NCI-H748 treated with DMSO at 0.1 percent for 48 hours (cell line): ENCODE results near the gene HTATSF1.
A peak's percentile ranks its signal among the peaks of the same experiment; 100 is the strongest.

Experiments used
- DNase-seq: peaks from one replicate; lab custom pipeline; 2025; lab: John Stamatoyannopoulos, UW

HTATSF1 gene

DNA sequence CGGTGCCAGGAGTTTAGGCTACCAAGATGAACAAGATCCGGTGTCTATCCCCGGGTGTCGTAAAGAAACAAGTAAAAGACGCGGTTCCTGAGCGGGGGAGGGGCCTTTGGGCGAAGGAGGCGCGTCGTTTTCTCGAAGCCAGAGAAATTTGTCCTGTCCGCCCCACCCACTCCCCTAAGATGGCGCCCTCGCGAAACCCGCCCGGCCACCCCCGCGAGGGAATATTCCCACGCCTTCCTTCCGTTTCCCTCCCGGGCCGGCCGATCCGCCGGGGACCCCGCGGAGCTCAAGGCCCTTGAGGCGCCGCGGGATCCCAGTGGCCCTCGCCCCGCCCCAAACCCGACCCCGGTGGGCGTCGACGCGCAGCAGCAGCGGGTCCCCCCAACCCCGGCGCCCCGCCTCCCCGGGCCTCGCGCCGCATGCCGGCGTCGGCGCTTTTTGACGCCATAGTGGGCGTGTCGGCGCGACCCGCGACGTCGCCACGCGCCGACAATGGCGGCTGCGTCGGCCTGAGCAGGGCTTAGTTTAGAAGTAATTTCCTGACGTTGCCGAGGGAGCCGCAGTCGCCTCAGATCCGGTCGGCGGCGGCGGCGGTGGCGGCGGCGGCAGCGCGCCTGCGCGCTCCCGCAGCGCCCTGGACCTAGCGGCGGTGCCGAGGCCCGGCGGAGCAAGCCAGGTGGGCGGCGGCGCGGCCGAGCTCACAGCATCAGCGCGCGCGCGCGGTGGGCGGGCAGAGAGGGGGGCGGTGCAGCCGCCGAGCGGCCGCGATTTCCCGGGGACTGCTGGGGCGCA, 432 bp upstream of the HTATSF1 start:
- peak; percentile 64 for DNase-seq

- no peak for DNase-seq
These were observed 21.7 kb downstream of the HTATSF1 start for GRCh38 chrX:136519069-136519468.

DNA sequence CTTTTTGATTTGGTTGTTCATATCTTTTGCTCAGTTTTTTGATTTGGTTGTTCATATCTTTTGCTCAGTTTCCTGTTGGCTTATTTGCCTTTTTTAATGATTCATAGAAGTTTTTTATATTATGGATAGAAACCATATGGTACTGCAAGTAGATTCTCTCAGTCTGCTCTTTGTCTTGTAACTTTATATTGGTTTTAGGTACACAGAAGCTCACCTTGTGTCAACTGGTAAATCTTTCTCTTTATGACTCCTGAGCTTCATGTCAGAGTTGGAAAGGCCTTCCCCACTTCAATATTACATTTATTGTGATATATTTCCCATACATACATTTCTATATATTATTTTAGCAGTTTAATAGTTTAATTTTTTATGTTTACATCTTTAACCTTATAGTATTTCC, 26.4 kb downstream of the HTATSF1 start:
- DNase-seq: no peak

- DNase-seq: no peak
These were observed 28.6 kb downstream of the HTATSF1 start for GRCh38 chrX:136525738-136526606.

- DNase-seq: no peak
These were observed 31.4 kb downstream of the HTATSF1 start for GRCh38 chrX:136528645-136529315.

DNA sequence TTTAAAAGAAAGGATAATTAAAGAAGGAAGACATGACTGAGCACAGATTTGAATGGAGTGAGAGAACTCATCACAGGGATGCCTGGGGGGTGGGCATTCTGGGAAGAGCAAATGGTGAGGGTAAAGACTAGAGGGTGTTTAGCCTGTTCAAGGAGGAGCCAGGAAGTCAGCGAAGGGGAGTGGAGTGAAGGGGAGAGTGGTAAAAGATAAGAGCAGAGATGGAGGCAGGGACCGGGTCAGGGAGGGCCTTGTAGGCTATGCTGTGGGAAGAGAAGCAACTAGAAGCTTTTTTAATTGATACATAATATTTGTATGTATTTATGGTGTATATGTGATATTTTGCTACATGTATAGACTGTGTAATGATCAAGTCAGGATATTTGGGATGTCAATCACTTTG, 32.4 kb downstream of the HTATSF1 start:
- no peak for DNase-seq

DNA sequence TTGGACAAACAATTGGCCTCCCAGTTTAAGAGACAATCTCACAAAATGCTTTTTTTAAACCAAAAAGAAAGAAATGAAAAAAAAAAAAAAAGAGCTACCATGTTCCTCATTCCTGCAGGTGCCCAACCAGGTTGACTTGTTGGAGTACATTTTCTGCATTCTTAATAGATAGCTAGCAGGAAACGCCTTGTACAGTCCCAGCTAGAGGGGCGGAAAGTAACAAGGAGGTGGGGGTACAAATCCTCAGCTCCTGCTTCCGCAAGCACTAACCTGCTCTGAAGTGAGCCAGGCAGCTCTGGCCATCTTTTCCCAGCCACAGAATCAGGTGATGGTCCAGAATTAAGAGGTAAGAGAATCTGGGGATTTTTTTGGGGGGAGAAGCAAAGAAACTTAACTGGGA, 34.6 kb downstream of the HTATSF1 start, which contains the start of gene VGLL1:
VGLL1 (plus strand) TSS at position 265 of the 400 bp plus-strand sequence. CDS start 3,806 bp downstream, outside the sequence.
- DNase-seq: no peak

- no peak for DNase-seq
These were observed 36.7 kb downstream of the HTATSF1 start for GRCh38 chrX:136534131-136534530.

DNA sequence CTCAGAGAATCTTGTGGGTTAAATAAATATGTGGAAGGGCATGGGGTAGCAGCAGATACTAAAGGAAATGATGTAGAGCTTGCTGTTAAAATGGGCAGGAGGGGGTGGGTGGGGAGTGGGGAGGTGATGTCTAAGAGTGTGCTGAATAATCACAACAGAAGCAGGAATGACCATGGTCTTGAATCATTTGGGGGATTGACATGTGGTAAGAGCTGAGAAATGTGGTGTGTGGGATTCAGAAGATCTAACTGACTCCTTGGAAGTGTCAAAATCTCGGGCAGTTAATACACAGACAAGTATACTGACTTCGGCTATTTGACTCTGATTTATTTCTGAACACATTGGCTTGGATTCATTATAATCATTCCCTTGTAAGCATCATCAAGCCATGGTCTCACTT, 41.4 kb downstream of the HTATSF1 start:
- no peak for DNase-seq

DNA sequence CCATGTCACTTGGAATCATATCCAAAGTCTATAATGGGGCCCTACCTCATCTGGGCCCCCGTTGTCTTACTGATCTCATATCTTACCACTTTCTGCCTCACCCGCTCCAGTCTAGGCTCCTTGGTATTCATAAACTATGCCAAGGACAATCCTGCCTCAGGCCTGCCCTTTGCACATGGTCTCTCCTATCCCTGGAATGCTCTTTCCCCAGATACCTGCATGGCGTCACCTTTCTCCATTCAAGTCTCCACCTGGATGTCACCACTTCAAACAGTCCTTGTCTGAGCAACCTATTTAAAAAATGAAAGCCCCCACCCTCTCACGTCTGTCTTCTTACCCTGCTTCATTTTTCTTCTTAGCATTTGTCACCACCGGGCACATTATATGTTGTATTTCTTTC, 42.8 kb downstream of the HTATSF1 start:
- no peak for DNase-seq

GRCh38 chrX:136541294-136541693, 43.9 kb downstream of the HTATSF1 start:
- no peak for DNase-seq

DNA sequence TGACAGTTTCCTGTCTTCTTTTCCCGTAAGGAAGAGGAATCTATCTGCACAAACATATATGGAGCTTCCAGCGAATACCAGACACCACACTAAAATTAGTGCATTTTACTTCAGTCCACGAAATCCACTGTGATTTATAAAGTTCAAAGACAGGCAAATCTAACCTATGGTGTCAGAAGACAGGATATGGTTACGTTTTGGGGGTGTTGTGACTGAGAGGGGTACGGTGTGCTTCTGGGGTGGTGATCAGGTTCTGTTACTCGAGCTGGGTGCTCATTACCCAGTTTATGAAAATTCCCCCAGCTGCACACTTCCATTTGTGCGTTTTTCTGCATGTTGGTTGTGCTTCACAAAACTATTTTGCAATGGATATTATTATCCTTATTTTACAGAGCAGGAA, 44.9 kb downstream of the HTATSF1 start:
- no peak for DNase-seq

GRCh38 chrX:136546371-136546781, 49.0 kb downstream of the HTATSF1 start:
- DNase-seq: no peak

- no peak for DNase-seq
These were observed 51.8 kb downstream of the HTATSF1 start for GRCh38 chrX:136549226-136549625.

DNA sequence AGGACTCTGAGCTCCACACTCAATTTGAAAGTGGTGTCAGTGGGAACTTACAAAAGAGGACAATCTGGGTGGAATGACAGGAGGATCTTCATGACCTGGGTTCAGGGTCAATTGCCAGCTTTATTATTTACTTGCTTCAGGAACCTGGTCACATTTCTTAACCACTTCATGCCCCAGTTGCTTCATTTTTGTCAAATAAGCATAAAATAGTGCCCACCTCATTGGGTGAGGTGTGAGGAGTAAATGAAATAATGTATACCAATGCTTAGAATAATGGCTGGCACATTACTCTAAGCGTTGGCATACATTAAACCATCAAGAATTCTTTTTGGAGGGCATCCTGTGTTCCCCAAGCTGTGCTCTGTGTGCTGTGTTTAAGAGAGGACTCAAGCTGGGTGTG, 54.0 kb downstream of the HTATSF1 start:
- DNase-seq: no peak

GRCh38 chrX:136555694-136556093, 58.3 kb downstream of the HTATSF1 start:
- DNase-seq: no peak
